GM18873 (cell line): ENCODE results near the gene UGT1A10.
"Not testable (repeated sequence)": the region's sequence is repeated elsewhere in the genome, so short reads cannot be mapped to it uniquely, and the experiment has no call there.

Source experiments
- ATAC-seq: cut with Tn5 transposase; IDR thresholded peaks from one replicate; pipeline ENCODE4 v1.9.1; 2021; ENCODE audit warnings: mild to moderate bottlenecking, moderate library complexity, moderate number of reproducible peaks; ENCODE audit not compliant: unreplicated experiment, low FRiP score

UGT1A10 gene

DNA sequence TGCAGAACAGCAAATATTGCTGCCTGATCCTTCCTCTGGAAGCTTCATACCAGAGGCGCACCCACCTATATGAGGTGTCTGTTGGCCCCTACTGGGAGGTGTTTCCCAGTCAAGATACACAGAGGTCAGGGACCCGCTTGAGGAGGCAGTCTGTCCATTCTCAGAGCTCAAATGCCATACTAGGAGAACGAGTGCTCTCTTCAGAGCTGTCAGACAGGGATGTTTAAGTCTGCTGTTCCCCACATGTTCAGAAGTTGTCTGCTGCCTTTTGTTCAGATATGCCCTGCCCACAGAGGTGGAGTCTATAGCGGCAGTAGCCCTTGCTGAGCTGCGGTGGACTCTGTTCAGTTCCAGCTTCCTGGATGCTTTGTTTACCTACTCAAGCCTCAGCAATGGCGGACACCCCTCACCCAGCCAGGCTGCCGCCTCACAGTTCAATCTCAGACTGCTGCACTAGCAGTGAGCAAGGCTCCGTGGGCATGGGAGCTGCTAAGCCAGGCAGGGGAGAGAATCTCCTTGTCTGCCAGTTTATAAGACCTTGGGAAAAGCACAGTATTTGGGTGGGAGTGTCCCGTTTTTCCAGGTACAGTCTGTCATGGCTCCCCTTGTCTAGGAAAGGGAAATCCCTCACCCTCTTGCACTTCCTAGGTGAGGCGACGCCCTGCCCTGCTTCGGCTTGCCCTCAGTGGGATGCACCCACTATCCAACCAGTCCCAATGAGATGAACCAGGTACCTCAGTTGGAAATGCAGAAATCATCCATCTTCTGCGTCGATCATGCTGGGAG lies 100.8 kb downstream of the UGT1A10 start:
- ATAC-seq, result not testable (repeated sequence)

DNA sequence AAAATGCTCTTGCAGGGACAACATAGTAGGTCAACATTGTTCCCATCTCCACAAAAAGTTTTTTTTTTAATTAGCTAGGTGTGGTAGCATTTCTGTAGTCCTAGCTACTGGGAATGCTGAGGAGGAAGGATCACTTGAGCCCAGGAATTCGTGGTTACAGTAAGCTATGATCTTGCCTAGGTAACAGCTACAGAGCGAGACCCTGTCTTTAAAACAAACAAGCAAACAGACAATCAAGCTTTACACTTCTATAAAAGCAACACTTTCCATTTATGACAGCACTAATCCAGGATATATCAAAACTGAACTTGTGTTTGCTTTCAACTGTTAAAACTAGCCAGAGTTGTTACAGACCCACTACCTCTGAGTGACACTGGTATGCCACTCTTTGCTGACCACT lies 104.6 kb downstream of the UGT1A10 start:
- ATAC-seq, result no peak

DNA sequence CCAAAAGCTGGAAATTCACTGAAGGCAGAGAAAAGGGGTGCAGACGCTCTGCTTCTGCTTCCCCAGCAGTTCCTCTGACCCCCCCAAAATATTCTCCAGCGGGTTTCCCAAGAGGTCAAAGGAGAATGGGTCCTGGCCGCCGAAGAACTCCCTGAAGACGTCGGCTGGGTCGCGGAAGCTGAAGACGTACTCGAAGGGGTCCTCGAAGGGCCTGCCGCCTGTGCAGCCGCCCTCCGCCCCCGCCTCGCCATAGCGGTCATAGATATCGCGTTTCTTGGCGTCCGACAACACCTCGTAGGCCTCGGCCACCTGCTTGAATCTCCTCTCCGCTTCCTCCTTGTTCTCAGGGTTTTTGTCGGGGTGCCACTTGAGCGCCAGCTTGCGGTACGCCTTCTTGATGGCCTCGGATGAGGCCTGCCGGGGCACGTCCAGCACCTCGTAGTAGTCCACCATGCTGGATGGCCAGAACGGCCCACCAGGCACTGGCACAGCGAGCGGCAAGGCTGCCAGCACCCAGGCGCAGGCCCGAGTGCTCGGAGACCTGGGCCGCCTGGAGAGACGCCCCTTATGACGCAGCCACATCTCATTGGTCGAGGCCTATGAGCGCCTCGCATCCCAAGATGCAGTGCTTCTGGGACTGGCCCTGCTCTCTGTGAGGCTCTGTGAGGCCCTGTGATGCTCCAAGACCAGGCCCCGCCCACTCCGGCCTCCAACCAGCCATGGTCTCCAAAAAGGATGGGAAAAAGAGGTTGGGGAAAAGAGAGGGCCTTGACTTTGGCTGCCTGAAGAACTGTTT lies 107.4 kb downstream of the UGT1A10 start:
- no peak for ATAC-seq

DNA sequence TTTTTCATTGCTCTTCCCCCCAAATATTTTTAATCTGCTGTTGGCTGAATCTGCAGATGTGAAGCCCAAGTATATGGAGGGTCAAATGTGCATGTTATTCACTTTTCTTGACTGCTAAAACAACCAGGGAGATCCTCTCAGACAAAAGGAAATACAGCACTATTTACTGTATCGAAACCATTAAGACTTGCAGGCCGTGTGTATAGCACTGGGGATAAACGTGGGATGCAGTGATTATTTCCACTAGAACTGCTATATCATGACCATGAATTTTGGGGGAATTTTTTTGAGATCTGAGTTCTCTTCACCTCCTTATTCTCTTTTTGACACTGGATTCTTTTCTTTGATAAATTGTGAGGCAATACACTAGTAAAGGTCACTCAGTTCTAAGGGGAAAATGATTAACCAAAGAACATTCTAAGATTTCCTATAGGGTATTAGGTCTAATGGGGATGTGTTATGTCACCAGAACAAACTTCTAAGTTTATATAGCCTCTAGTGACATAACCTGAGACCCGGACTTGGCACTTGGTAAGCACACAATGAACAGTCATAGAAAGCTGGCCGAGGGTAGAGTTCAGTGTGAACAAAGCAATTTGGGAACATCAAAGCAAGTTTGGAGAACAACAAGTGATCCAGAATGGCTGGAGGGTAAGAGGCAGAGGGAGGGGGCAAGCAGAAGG lies 109.0 kb downstream of the UGT1A10 start:
- ATAC-seq, result no peak

DNA sequence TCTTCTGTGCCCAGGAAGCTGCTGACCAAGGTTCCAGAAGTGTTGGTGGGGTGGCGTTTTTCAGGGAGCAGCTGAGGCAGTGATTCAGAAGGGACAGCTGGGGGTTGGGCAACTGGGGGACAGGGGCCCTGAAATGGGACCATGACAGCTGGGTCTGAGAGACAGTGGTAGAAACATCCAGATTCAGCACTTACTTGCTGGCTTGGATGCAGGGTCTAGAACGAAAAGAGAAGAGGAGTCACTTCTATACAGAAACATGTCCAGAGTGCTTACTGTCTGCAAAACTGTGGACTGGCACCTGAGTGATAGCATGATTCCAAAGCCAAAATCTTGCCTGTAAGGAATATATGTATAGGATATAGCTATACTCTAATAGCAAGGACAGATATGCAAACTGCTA lies 109.6 kb downstream of the UGT1A10 start:
- not testable (repeated sequence) for ATAC-seq

DNA sequence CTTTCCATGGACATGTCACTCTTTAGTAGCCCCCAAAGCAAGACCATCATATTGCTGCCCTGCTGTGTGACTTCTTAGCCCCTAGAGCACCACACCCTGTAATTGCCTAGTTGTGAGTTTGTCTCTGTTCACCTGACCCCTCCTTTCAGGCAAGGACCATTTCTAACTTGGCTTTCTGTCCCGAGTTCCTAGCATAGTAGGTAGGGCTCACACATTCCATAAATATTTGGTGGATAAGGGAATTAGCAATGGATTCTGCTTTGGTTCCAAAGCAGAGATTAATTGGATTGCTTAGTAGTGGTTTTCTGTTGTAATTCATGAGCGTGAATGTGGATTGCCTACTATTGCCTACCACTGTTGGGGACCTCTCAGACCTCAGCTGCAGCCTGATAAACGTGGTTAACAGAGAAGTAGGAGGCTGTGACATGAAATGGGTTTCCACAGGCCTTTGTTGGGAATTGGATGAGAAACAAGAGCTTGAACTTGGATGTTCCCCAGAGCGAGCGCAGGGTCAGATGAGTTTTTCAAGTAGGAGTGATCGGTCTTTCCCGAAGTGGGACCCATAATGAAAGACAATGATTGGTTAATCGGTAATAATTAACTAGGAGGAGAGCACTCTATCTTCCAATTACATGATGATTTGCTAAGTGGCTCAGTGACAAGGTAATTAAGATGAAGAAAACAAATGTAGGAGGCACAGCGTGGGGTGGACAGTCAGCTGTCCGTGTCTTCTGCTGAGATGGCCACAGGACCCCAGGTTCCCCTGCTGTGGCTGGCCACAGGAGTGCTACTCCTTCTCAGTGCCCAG lies 110.4 kb downstream of the UGT1A10 start:
- ATAC-seq, result no peak

DNA sequence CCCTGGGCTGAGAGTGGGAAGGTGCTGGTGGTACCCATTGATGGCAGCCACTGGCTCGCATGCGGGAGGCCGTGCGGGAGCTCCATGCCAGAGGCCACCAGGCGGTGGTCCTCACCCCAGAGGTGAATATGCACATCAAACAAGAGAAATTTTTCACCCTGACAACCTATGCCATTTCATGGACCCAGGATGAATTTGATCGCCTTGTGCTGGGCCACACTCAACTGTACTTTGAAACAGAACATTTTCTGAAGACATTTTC lies 111.0 kb downstream of the UGT1A10 start:
- no peak for ATAC-seq

DNA sequence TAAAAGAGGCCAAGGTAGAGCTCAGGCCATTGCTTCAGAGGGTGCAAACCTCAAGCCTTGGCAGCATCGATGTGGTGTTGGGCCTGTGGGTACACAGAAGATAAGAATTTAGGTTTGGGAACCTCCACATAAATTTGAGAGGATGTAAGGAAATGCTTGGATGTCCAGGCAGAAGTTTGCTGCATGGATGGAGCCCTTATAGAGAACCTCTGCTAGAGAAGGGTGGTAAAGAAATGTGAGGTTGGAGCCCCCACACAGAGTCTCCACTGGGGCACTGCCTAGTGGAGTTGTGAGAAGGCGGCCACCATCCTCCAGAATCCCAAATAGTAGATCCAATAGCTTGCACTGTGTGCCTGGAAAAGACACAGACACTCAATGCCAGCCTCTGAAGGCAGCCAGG lies 114.4 kb downstream of the UGT1A10 start:
- ATAC-seq, result not testable (repeated sequence)

DNA sequence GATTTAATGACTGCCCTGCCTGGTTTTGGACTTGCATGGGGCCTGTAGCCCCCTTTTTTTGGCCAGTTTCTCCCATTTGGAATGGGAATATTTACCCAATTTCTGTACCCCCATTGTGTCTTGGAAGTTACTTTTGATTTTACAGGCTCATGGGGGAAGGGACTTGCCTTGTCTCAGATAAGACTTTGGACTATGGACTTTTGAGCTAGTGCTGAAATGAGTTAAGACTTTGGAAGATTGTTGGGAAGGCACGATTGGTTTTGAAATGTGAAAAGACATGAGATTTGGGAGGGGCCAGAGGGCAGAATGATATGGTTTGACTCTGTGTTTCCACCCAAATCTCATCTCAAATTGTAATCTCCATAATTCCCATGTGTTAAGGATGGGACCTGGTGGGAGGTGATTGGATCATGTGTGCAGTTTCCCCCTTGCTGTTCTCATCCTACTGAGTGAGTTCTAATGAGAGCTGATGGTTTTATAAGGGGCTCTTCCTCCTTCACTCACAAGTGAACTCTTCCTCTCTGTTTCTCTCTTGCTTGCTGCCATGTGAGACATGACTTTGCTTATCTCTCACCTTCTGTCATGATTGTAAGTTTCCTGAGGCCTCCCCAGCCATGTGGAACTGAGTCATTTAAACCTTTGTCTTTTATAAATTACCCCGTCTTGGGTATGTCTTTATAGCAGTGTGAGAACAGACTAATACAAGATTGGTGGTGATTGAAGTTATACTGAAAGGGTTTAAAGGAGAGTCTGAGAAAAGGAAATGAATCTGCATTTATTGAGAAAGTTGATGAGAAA lies 115.2 kb downstream of the UGT1A10 start:
- ATAC-seq, result not testable (repeated sequence)

DNA sequence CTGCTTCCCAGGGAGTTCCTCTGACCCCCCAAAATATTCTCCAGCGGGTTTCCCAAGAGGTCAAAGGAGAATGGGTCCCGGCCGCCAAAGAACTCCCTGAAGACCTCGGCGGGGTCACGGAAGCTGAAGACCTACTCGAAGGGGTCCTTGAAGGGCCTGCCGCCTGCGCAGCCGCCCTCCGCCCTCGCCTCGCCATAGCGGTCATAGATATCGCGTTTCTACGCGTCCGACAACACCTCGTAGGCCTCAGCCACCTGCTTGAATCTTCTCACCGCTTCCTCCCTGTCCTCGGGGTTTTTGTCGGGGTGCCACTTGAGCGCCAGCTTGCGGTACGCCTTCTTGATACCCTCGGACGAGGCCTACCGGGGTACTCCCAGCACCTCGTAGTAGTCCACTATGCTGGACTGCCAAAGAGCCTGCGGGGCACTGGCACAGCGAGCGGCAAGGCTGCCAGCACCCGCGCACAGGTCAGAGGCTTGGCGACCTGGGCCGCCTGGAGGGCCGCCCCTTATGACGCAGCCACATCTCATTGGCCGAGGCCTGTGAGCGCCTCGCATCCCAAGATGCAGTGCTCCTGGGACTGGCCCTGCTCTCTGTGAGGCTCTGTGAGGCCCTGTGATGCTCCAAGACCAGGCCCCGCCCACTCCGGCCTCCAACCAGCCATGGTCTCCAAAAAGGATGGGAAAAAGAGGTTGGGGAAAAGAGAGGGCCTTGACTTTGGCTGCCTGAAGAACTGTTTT lies 118.8 kb downstream of the UGT1A10 start:
- no peak for ATAC-seq

DNA sequence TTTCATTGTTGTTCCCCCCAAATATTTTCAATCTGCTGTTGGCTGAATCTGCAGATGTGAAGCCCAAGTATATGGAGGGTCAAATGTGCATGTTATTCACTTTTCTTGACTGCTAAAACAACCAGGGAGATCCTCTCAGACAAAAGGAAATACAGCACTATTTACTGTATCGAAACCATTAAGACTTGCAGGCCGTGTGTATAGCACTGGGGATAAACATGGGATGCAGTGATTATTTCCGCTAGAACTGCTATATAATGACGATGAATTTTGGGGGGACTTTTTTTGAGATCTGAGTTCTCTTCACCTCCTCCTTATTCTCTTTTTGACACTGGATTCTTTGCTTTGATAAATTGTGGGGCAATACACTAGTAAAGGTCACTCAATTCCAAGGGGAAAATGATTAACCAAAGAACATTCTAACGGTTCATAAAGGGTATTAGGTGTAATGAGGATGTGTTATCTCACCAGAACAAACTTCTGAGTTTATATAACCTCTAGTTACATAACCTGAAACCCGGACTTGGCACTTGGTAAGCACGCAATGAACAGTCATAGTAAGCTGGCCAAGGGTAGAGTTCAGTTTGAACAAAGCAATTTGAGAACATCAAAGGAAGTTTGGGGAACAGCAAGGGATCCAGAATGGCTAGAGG lies 120.3 kb downstream of the UGT1A10 start:
- ATAC-seq, result no peak

DNA sequence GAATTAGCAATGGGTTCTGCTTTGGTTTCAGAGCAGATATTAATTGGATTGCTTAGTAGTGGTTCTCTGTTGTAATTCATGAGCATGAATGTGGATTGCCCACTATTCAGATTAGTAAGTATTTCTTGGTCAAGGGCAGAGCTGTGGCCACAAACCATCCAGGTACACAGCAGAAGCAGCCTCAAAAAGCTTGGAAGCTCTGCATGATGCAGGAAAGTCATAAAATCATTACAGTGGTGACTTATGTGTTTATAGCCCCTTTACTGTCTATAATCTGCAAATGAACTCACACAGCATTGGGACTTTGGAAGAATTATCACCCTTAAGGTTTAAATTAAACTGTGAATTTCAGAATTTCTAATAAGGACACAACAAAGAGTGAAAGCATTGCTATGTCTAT lies 121.9 kb downstream of the UGT1A10 start:
- ATAC-seq, result no peak

DNA sequence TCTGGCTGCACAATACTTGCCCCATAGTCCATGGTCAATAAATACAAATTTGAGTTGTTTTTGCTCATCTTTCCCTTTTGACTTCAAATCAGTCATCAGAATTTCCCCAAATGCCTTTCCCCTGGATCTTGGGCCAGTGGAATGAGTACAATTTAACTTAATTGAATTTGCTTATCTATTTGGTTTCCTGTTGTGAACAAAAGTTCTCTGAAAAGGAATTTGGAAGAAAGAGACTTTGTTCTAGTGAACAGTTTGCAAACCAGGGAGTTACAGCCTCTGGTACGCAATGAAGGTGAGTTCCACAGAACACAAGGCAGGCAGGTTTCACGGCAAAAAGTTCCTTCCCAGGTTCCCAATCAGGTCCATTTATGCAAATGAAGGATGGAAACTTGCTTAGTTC lies 122.6 kb downstream of the UGT1A10 start:
- ATAC-seq, result no peak

DNA sequence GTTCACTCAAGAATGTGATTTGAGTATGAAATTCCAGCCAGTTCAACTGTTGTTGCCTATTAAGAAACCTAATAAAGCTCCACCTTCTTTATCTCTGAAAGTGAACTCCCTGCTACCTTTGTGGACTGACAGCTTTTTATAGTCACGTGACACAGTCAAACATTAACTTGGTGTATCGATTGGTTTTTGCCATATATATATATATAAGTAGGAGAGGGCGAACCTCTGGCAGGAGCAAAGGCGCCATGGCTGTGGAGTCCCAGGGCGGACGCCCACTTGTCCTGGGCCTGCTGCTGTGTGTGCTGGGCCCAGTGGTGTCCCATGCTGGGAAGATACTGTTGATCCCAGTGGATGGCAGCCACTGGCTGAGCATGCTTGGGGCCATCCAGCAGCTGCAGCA lies 123.8 kb downstream of the UGT1A10 start, which contains the start of gene UGT1A1:
Gene UGT1A1 (plus strand): TSS at position 228 of the 400 bp plus-strand sequence. CDS start 18 bp downstream, at position 246.
- ATAC-seq, result no peak

DNA sequence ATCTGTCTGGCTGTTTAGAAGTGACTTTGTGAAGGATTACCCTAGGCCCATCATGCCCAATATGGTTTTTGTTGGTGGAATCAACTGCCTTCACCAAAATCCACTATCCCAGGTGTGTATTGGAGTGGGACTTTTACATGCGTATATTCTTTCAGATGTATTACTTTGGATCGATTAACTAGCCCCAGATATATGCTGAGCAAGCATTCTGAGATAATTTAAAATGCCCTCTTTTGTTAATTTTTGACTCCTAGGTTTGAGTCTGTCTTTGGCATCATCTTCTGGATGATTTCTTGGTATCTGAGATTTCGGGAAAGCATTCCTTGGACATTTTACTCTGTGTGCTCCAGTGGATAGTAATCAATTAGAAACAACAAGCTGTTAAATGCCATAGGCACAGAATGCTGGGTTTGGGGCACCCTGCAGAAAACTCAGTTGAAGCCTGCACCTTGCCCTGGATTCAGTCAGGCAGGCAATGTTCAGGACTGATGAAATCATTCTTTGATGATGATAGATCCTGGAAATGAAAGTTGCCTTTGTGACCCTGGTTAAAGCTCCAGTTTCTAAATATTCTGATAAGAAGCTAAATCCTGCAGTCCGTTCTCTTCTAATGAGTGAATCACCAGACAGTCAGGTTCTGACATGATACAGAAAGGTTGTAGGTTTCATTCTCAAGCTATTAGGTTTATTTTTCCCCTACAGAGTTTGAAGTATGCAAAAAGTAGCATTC lies 125.0 kb downstream of the UGT1A10 start:
- no peak for ATAC-seq

DNA sequence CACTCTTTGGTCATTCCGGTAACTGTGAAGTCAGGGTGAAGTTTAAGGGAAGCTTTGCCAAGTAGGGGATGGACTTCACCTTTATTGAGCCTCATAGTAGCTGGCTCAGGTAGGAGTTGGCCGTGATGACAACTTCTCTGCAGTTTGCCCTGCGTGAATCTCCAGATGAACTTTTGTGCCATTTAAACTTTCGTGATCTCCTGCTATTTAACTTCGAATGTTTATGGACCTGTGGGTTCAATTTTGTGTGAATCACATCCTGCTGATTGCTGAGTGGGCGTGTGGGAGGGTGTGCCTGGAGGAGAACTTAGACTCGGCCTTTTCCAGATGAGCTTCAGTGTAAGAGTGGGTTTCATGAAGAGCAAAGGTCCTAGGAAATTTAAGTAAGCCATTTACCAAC lies 128.0 kb downstream of the UGT1A10 start:
- no peak for ATAC-seq

DNA sequence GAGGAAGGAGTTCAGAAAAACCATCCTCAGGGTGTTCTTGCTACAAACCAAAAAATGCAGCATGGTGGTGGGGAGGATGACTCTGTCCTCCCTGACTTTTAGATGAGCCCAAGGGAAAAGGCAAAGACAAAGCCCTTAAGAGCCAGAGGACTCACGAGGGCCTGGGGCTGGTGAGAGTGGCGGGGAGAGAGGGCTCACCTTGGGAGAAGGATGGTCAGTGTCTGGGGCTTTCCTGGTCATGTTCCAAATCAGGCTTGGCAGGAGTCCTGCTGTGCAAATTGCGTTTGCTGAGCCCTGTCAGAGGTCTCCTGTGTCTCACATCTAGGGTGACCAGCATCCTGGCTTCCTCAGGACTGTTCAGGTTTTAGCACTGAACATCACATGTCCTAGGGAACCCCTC lies 128.5 kb downstream of the UGT1A10 start:
- ATAC-seq, result no peak

DNA sequence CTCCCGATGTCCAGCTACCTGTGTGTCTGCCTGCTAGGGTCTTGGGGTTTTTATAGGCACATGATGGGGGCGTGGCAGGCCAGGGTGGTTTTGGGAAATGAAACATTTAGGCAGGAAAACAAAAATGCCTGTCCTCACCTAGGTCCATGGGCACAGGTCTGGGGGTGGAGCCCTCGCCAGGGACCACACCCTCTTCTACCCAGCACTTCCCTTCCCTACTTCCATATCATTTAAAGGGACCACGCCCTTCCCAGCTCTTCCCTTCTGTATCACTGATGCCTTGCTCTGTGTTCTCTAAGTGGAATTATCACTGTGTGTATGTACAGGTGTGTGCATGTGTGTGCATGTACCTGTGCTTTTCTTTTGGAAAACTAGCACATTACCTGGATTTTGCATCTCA lies 130.2 kb downstream of the UGT1A10 start:
- no peak for ATAC-seq
